KMS-11 (cell line): ENCODE measurements around the gene FAM13A.

Source experiments
- H2AFZ ChIP-seq: fragments of 200-600 bp; sonication (generic); 2 replicates; pipeline ENCODE4 v1.6.1; 2016; ENCODE audit warnings: antibody characterized with exemption, mixed run types, low read depth
- H3K27ac ChIP-seq: fragments of 200-600 bp; sonication (generic); 2 replicates; pipeline ENCODE4 v1.6.1; 2016; ENCODE audit warnings: mild to moderate bottlenecking, mixed run types
- H3K27me3 ChIP-seq: fragments of 200-600 bp; sonication (generic); 2 replicates; pipeline ENCODE4 v1.6.1; 2017; ENCODE audit warnings: mild to moderate bottlenecking, low read depth, mixed run types, moderate library complexity; ENCODE audit not compliant: insufficient read depth
- H3K36me3 ChIP-seq: fragments of 200-600 bp; sonication (generic); 2 replicates; pipeline ENCODE4 v1.6.1; 2017; ENCODE audit warnings: mild to moderate bottlenecking, mixed run types; ENCODE audit not compliant: insufficient read depth
- H3K4me1 ChIP-seq: fragments of 200-600 bp; sonication (generic); 2 replicates; pipeline ENCODE4 v1.6.1; 2016; ENCODE audit warnings: mild to moderate bottlenecking, low read depth, mixed run types; ENCODE audit not compliant: poor library complexity, severe bottlenecking
- H3K4me2 ChIP-seq: fragments of 200-600 bp; sonication (generic); 2 replicates; pipeline ENCODE4 v1.7.0; 2016; ENCODE audit warnings: mild to moderate bottlenecking, mixed run types
- H3K4me3 ChIP-seq: fragments of 200-600 bp; sonication (generic); IDR thresholded peaks from 2 replicates; pipeline ENCODE4 v1.6.1; 2017; ENCODE audit warnings: low read depth, low read length, mixed read lengths; ENCODE audit not compliant: insufficient read depth
- H3K79me2 ChIP-seq: fragments of 200-600 bp; sonication (generic); 2 replicates; pipeline ENCODE4 v1.6.1; 2016; ENCODE audit warnings: low read depth, mixed run types; ENCODE audit not compliant: insufficient read depth
- H3K9ac ChIP-seq: fragments of 200-600 bp; sonication (generic); 2 replicates; pipeline ENCODE4 v1.6.1; 2016; ENCODE audit warnings: mild to moderate bottlenecking, mixed run types
- H4K20me1 ChIP-seq: fragments of 200-600 bp; sonication (generic); 2 replicates; pipeline ENCODE4 v1.6.1; 2016; ENCODE audit warnings: mild to moderate bottlenecking, mixed run types; ENCODE audit not compliant: insufficient read depth
- TF ChIP-seq, protein P1 (sequence below): fragments of 200-600 bp; sonication (generic); conservative IDR thresholded peaks from 2 replicates; pipeline ENCODE4 v1.6.1; 2017; ENCODE audit warnings: low read depth, mild to moderate bottlenecking, antibody characterized with exemption, low read length, moderate library complexity, mixed read lengths

Gene FAM13A

DNA sequence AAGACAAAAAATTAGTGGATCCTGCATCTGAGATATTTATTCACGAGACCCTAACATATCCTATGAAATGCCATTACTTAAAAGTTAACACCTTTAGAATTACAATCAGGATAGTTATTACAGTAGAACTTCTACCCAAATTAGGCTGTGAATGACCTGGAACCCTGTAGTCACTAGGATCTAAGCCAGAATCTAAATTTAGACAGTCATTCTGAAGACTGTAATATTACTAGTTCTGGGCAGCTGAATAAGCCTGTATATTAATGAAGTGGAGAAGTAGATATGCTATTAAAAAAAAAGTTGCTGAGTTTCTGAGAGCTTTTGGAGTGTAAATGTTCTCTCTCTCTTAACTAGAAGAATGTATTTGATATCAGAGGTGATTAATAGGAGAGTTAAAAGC, 67.0 kb downstream of the FAM13A start:
- no peak overlapping the region for H3K4me3 ChIP-seq
- H2AFZ ChIP-seq: no peak overlapping the region
- H3K27me3 ChIP-seq: no peaks in the 10 kb centered on the region
- H3K9ac ChIP-seq: no peak overlapping the region
- H3K4me1 ChIP-seq: no peaks in the 10 kb centered on the region
- no peaks in the 10 kb centered on the region for H3K36me3 ChIP-seq
- TF ChIP-seq, protein P1, sequence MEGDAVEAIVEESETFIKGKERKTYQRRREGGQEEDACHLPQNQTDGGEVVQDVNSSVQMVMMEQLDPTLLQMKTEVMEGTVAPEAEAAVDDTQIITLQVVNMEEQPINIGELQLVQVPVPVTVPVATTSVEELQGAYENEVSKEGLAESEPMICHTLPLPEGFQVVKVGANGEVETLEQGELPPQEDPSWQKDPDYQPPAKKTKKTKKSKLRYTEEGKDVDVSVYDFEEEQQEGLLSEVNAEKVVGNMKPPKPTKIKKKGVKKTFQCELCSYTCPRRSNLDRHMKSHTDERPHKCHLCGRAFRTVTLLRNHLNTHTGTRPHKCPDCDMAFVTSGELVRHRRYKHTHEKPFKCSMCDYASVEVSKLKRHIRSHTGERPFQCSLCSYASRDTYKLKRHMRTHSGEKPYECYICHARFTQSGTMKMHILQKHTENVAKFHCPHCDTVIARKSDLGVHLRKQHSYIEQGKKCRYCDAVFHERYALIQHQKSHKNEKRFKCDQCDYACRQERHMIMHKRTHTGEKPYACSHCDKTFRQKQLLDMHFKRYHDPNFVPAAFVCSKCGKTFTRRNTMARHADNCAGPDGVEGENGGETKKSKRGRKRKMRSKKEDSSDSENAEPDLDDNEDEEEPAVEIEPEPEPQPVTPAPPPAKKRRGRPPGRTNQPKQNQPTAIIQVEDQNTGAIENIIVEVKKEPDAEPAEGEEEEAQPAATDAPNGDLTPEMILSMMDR: no peak
- no peaks in the 10 kb centered on the region for H4K20me1 ChIP-seq
- no peak overlapping the region for H3K27ac ChIP-seq
- no peak overlapping the region for H3K4me2 ChIP-seq
- no peaks in the 10 kb centered on the region for H3K79me2 ChIP-seq

DNA sequence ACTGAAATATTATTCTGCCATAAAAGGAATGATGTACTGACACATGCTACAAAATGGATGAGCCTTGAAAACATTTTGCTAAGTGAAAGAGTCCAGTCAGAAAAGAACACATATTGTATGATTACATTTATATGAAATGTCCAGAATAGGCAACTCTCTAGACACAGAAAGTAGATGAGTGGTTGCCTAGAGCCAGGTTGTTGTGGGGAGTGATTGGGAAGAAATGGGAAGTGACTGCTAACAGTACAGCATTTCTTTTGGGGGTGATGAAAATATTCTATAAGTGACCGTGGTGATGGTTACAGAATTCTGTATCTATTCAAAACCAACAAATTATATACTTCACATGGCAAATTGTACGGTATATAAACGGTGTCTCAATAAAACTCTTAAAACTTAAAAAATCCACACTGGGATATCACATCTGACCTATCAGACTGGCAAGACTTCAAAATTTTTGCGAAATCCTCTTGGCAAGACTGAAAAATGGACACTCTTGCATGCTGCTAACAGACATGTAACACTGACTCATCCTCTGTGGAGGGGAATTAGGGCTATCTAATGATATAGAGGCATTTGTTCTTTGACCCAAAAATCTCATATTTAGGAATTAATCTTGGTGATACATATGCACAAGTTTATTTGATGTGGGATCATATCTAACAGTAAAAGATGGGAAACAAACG, 71.8 kb downstream of the FAM13A start:
- H3K27ac ChIP-seq: no peak overlapping the region
- H2AFZ ChIP-seq: no peak overlapping the region
- no peak overlapping the region for H3K4me3 ChIP-seq

DNA sequence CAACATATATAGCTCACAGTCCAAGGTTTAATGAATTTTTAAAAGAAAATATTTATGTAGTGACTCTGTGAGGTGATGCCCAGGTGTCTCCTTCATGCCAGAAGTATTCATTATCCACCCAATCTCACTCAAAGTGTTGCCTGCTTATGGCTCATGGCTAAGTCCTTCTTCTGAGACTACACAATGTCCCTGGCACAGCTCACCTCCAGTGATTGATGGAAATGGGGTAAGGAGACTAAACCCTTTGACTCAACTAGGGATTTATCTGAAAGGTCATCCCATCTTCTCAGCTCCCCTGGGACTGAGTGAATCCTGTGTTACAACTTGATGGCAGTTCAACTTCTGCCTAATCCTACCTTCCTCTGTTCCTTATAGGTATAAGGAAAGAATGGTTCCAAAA, 74.2 kb downstream of the FAM13A start:
- TF ChIP-seq, protein P1: no peak
- Histone ChIP-seq H3K4me1 (no peaks in the 10 kb centered on the region), H3K36me3 (no peaks in the 10 kb centered on the region), H3K4me2 (no peak overlapping the region), H3K9ac (no peak overlapping the region), H3K4me3 (no peak overlapping the region), H3K27me3 (no peaks in the 10 kb centered on the region), H3K79me2 (no peaks in the 10 kb centered on the region), H3K27ac (no peak overlapping the region), H4K20me1 (no peaks in the 10 kb centered on the region), H2AFZ (no peak overlapping the region)

More for the DNA sequence above, 71.8 kb downstream of the FAM13A start:
- Histone ChIP-seq H3K9ac (no peak overlapping the region), H3K36me3 (no peaks in the 10 kb centered on the region), H3K4me1 (no peaks in the 10 kb centered on the region), H3K4me2 (no peak overlapping the region), H4K20me1 (no peaks in the 10 kb centered on the region), H3K27me3 (no peaks in the 10 kb centered on the region), H3K79me2 (no peaks in the 10 kb centered on the region)
- TF ChIP-seq, protein P1: no peak

DNA sequence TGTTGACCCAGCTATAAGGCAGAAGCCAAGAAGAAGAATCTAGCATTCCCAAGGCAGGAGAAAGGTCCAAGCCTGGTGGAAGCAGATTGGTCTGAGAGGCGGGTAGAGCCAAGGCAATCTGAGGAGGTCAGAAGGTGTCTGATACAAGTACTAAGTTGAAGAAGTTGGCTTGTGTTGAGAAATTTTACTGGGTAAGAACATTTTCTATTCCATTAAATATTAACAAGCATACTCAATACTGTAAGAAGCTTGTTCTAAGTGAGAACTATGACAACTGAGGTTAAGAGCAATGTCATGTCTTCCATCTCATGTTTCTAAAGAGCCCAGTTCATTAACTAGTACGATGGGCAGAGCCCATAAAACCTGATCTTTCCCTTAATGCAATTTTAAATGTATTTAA, 75.0 kb downstream of the FAM13A start:
- H3K27ac ChIP-seq: no peak overlapping the region
- H3K27me3 ChIP-seq: no peaks in the 10 kb centered on the region
- no peaks in the 10 kb centered on the region for H4K20me1 ChIP-seq
- H3K4me2 ChIP-seq: no peak overlapping the region
- no peak overlapping the region for H3K9ac ChIP-seq
- H3K36me3 ChIP-seq: no peaks in the 10 kb centered on the region
- H3K79me2 ChIP-seq: no peaks in the 10 kb centered on the region
- TF ChIP-seq, protein P1: no peak
- H3K4me1 ChIP-seq: no peaks in the 10 kb centered on the region
- H2AFZ ChIP-seq: no peak overlapping the region
- no peak overlapping the region for H3K4me3 ChIP-seq
